Stimulated activated CD4-positive, alpha-beta T cell treated with anti-CD3 and anti-CD28 coated beads, Interleukin-12 subunit alpha, Interleukin-12 subunit beta, amount 100 ng/mL, for 4 hours (primary cell): ENCODE results near the gene CLDN3.
"Not testable (repeated sequence)": the region's sequence is repeated elsewhere in the genome, so short reads cannot be mapped to it uniquely, and the experiment has no call there.

Experiments
- DNase-seq: peaks from one replicate; pipeline ENCODE4 v3.0.0-alpha.2; 2020

The CLDN3 gene

GRCh38 chr7:73736885-73737284, 33.2 kb downstream of the CLDN3 start:
- no peak for DNase-seq

GRCh38 chr7:73735528-73735905, 34.6 kb downstream of the CLDN3 start:
- DNase-seq: no peak

GRCh38 chr7:73734619-73735527, 35.2 kb downstream of the CLDN3 start:
- peak; percentile 74 for DNase-seq

- no peak for DNase-seq
Measured at GRCh38 chr7:73732397-73732796, 37.7 kb downstream of the CLDN3 start.

DNA sequence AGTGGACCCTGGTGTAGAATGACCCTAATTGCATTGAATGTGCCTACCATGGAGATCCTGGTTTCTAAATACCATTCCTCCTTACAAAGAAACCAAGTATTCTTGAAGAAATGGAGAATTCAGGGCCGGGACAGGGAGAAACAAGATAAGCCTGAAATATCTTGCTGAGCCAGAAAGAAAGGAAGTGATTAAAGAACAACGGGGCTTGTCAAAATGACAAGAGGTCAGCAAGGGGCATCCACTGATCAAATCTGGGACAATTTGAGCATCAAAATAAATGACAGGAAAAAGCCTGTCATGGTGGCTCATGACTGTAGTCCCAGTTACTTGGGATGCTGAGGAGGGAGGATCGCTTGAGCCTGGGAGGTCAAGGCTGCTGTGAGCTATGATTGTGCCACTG, 39.6 kb downstream of the CLDN3 start:
- DNase-seq: no peak

DNA sequence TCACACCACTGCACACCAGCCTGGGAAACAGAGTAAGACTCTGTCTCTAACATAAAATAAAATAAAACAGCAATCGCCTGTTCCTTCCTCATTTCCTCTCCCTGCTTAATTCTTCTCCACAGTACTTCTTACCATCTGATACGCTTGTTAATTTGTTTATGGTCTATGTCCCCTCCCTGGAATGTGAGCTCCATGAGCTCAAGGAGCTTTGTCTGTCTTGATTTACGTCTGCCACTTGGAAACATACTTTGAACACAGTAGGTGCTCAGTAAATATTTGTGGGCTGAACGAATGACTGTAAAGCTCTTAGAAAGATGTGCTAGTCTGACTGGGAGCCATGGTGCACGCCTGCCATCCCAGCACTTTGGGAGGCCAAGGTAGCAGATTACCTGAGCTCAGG, 41.5 kb downstream of the CLDN3 start:
- DNase-seq: no peak

- DNase-seq: no peak
Measured at GRCh38 chr7:73727952-73728351, 42.1 kb downstream of the CLDN3 start.

GRCh38 chr7:73726083-73726466, 44.0 kb downstream of the CLDN3 start:
- DNase-seq: no peak

- no peak for DNase-seq
Measured at GRCh38 chr7:73723813-73724212, 46.3 kb downstream of the CLDN3 start.

- no peak for DNase-seq
Measured at GRCh38 chr7:73722785-73723184, 47.3 kb downstream of the CLDN3 start.

- DNase-seq: not testable (repeated sequence)
Measured at GRCh38 chr7:73722182-73722581, 47.9 kb downstream of the CLDN3 start.

DNA sequence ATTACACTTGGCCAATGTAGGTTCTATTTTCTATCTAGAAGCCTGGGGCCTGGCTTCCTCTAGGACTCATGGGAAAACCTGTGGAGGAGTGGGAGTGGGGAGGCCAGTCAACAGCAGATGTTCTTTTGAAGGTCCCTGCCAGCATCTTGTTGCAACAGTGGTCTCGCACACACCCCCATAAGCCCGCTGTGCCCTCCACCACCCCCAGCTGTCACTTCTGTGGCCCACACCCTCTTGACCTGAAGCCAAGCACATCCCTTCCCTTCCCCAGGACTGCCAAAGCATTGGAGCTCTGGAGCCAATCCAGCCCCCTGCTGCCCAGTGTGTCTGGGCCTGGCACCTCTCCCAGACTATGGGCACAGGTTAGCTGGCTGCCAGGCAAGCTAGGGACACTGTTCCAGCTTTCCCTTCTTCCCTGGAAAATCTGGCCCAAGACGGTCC, 48.7 kb downstream of the CLDN3 start:
- no peak for DNase-seq

DNA sequence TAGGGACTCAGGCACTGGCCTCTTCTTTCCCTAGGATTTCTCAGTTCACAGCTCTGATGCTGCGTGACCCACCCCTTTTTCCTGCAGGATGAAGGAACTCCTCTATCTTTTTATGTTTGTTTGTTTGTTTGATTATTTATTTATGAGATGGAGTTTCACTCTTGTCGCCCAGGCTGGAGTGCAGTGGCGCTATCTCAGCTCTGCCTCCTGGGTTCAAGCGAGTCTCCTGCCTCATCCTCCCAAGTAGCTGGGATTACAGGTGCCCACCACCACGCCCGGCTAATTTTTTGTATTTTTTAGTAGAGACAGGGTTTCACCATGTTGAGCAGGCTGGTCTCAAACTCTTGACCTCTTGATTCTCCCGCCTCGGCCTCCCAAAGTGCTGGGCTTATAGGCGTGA, 49.6 kb downstream of the CLDN3 start:
- not testable (repeated sequence) for DNase-seq

GRCh38 chr7:73719806-73720169, 50.3 kb downstream of the CLDN3 start:
- DNase-seq: no peak
